ENCODE measurements around the gene CAMK2N1. TPM values are rescaled to one million over a fixed set of nuclear protein-coding genes. Genes with fewer than 3 reads are reported as not detected.

The CAMK2N1 gene
- total and polyA plus RNA-seq, 2 of the 13 experiments (the other 11 are each of a cell fraction or from before 2014, with no cell fraction given), result 38.0 to 38.6 TPM

GRCh38 chr1:20530901-20531300 lies 44.9 kb upstream of the CAMK2N1 start:
- in situ Hi-C loops (cut with HindIII; ENCODE audit: extremely low pct_ligation_motif_present, low pct_unique_long_range_greater_than_20kb), result loop anchor here (5.0 kb wide), 1 partner anchor 106 kb away; no protein-coding TSS in a partner anchor
- WGBS (ENCODE audit: low lambda C conversion rate), result 10% methylated on average over 6 of the region's 6 CpGs
- intact Hi-C loops (cut with micrococcal nuclease; ENCODE audit: unreplicated experiment), result no loop called here
- Histone ChIP-seq H3K4me3 (replicated peaks in 1 of 3; ENCODE audit: insufficient read depth in 1 of 3, low read depth in 2 of 3, low read length in 3 of 3) (no peak overlapping the region), H3K27ac (ENCODE audit: extremely low read length, insufficient read depth, low read length) (no peak overlapping the region), H3K36me3 (replicated peaks in 1 of 2; ENCODE audit: control insufficient read depth in 1 of 2, insufficient read depth in 2 of 2, low read length in 2 of 2) (no peaks in the 10 kb centered on the region), H3K9me3 (ENCODE audit: low read length) (no peaks in the 10 kb centered on the region), H3K9ac (ENCODE audit: insufficient read depth, low read depth, low read length) (no peak overlapping the region), H4K20me1 (ENCODE audit: insufficient read depth, low read length) (no peaks in the 10 kb centered on the region), H3K4me1 (ENCODE audit: insufficient read depth, low read length) (peaks cover 7% of the 10 kb centered on the region), H3K4me2 (ENCODE audit: low read depth, low read length) (no peak overlapping the region), H3K79me2 (ENCODE audit: insufficient read depth, low read length) (no peaks in the 10 kb centered on the region), H2AFZ (ENCODE audit: low read length) (no peak overlapping the region), H3K27me3 (ENCODE audit: control insufficient read depth in 1 of 2, insufficient read depth in 2 of 2, low read length in 2 of 2) (peaks cover 3 to 41% of the 10 kb centered on the region in 2 experiments; a peak in 4 of 5 replicates)
- ATAC-seq, result no peak
- no TSS peak for BruUV-seq (replicated peaks)
- ChIA-PET CTCF (ENCODE audit: low intra/inter-chr PET ratio, low total read pairs) (no interaction called here), POLR2A (no interaction called here)
- TF ChIP-seq PCBP2 (optimal IDR thresholded peaks at IDR 0.05; ENCODE audit: low read depth, low read length, poor library complexity, severe bottlenecking) (no peak), HES4 (CRISPR knock-in tag; IDR thresholded peaks at IDR 0.05; ENCODE audit: borderline replicate concordance) (no peak), ISX (CRISPR knock-in tag; conservative IDR thresholded peaks at IDR 0.05) (no peak), RFXAP (CRISPR knock-in tag; IDR thresholded peaks at IDR 0.05; ENCODE audit: borderline replicate concordance) (no peak), ZNF792 (CRISPR knock-in tag; IDR thresholded peaks at IDR 0.05) (no peak), ZNF12 (CRISPR knock-in tag; IDR thresholded peaks at IDR 0.05) (no peak), RFX1 (IDR thresholded peaks at IDR 0.05) (peak; percentile 34; the same call in 1 of the 2 replicates), ZNF24 (IDR thresholded peaks at IDR 0.05) (no peak)
- no peak for DNase-seq (ENCODE audit: low spot score)
- FAIRE-seq, result no peak

GRCh38 chr1:20530306-20530705 lies 44.3 kb upstream of the CAMK2N1 start:
- no peak for DNase-seq (ENCODE audit: low spot score)
- H3K27ac ChIP-seq (ENCODE audit: extremely low read length, insufficient read depth, low read length), result no peak overlapping the region
- ChIA-PET POLR2A (no interaction called here), CTCF (ENCODE audit: low intra/inter-chr PET ratio, low total read pairs) (no interaction called here)
- intact Hi-C loops (cut with micrococcal nuclease; ENCODE audit: unreplicated experiment) (no loop called here), in situ Hi-C loops (cut with HindIII; ENCODE audit: extremely low pct_ligation_motif_present, low pct_unique_long_range_greater_than_20kb) (loop anchor here (5.0 kb wide), 1 partner anchor 107 kb away; no protein-coding TSS in a partner anchor)
- no peaks in the 10 kb centered on the region for H3K36me3 ChIP-seq (replicated peaks in 1 of 2; ENCODE audit: control insufficient read depth in 1 of 2, insufficient read depth in 2 of 2, low read length in 2 of 2)
- no TSS peak for BruUV-seq (replicated peaks)
- WGBS (ENCODE audit: low lambda C conversion rate), result 3% methylated on average over 8 of the region's 8 CpGs
- no peaks in the 10 kb centered on the region for H3K9me3 ChIP-seq (ENCODE audit: low read length)
- no peak overlapping the region for H3K9ac ChIP-seq (ENCODE audit: insufficient read depth, low read depth, low read length)
- H3K4me1 ChIP-seq (ENCODE audit: insufficient read depth, low read length), result peaks cover 7% of the 10 kb centered on the region
- no peak overlapping the region for H2AFZ ChIP-seq (ENCODE audit: low read length)
- H3K4me3 ChIP-seq (replicated peaks in 1 of 3; ENCODE audit: insufficient read depth in 1 of 3, low read depth in 2 of 3, low read length in 3 of 3), result no peak overlapping the region
- H3K27me3 ChIP-seq (ENCODE audit: control insufficient read depth in 1 of 2, insufficient read depth in 2 of 2, low read length in 2 of 2), result peaks cover 3 to 35% of the 10 kb centered on the region in 2 experiments; a peak in 4 of 5 replicates
- no peak overlapping the region for H3K4me2 ChIP-seq (ENCODE audit: low read depth, low read length)
- no peaks in the 10 kb centered on the region for H3K79me2 ChIP-seq (ENCODE audit: insufficient read depth, low read length)
- no peaks in the 10 kb centered on the region for H4K20me1 ChIP-seq (ENCODE audit: insufficient read depth, low read length)
- FAIRE-seq, result no peak
- ATAC-seq, result no peak
- no peak for TF ChIP-seq MTA3 (CRISPR knock-in tag; IDR thresholded peaks at IDR 0.05)
- TF ChIP-seq ZBTB43 (CRISPR knock-in tag; conservative IDR thresholded peaks at IDR 0.05), result no peak
- TF ChIP-seq NFAT5 (CRISPR knock-in tag; IDR thresholded peaks at IDR 0.05), result no peak
- TF ChIP-seq ZNF431 (CRISPR knock-in tag; IDR thresholded peaks at IDR 0.05; ENCODE audit: borderline replicate concordance, low read depth), result no peak
- TF ChIP-seq ELF3 (CRISPR knock-in tag; IDR thresholded peaks at IDR 0.05), result no peak
- no peak for TF ChIP-seq THAP7 (CRISPR knock-in tag; IDR thresholded peaks at IDR 0.05)
